NB4 (cell line): Measurements from ENCODE around the gene CRIM1.

Source experiments
- DNase-seq: peaks from one replicate; pipeline ENCODE4 v3.0.0; 2010; ENCODE audit warnings: low read depth
- H3K4me3 ChIP-seq: one replicate; pipeline ENCODE4 v1.5.1; 2011; ENCODE audit warnings: mild to moderate bottlenecking, low read depth, low read length, moderate library complexity
- MYC ChIP-seq: IDR thresholded peaks from 2 replicates; pipeline ENCODE4 v1.6.1; 2011; ENCODE audit warnings: low read depth, low read length
- POLR2A ChIP-seq: IDR thresholded peaks from 2 replicates; pipeline ENCODE4 v1.6.1; 2011; ENCODE audit warnings: mild to moderate bottlenecking; ENCODE audit not compliant: insufficient read length; ENCODE audit errors: extremely low read depth
- TF ChIP-seq, protein P1 (sequence below): IDR thresholded peaks from 2 replicates; pipeline ENCODE4 v1.6.1; 2011; ENCODE audit warnings: low read depth, low read length
- TF ChIP-seq, protein P2 (sequence below): IDR thresholded peaks from one replicate; pipeline ENCODE4 v1.5.1; 2012; ENCODE audit warnings: low read depth, low read length

CRIM1 gene

GRCh38 chr2:36389577-36389976 is 34.0 kb downstream of the CRIM1 start:
- H3K4me3 ChIP-seq: no peak overlapping the region
- no peak for DNase-seq
- TF ChIP-seq MYC (no peak), POLR2A (no peak)
- TF ChIP-seq, protein P1, sequence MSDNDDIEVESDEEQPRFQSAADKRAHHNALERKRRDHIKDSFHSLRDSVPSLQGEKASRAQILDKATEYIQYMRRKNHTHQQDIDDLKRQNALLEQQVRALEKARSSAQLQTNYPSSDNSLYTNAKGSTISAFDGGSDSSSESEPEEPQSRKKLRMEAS: no peak
- TF ChIP-seq, protein P2, sequence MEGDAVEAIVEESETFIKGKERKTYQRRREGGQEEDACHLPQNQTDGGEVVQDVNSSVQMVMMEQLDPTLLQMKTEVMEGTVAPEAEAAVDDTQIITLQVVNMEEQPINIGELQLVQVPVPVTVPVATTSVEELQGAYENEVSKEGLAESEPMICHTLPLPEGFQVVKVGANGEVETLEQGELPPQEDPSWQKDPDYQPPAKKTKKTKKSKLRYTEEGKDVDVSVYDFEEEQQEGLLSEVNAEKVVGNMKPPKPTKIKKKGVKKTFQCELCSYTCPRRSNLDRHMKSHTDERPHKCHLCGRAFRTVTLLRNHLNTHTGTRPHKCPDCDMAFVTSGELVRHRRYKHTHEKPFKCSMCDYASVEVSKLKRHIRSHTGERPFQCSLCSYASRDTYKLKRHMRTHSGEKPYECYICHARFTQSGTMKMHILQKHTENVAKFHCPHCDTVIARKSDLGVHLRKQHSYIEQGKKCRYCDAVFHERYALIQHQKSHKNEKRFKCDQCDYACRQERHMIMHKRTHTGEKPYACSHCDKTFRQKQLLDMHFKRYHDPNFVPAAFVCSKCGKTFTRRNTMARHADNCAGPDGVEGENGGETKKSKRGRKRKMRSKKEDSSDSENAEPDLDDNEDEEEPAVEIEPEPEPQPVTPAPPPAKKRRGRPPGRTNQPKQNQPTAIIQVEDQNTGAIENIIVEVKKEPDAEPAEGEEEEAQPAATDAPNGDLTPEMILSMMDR: no peak

DNA sequence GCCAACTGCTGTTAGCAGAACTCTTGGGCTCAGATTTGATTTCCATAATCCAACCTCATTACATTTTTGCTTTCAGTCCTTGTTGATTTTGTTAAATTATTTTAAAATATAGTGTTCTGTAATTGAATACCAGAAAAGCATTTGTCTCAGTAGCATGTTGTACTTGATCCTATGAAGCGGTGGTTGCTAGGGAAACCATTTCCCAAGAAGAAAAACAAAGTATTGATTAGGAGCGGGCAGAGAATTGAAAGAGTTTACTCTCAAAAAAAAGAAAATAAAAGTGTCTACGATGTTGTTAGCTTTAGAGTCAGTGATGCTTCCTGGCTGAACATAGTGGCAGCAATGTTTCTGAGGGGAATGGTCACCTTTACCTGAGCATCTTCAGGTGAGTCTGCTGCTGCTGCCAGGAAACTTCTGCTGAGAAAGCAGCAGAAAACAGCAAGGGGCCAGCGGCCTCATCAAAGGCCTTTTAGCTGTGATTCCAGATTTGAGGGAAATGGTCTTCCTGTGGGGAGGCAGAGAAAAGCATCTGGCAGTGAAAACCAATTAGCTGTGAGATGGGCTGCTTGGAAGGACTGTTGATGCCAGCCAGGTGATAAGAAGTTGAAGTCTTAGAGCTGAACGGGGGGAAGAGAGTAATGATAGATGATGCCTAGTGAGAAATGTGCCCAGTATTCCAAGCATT is 37.1 kb downstream of the CRIM1 start:
- TF ChIP-seq, protein P1: no peak
- TF ChIP-seq, protein P2: no peak
- TF ChIP-seq MYC (no peak), POLR2A (no peak)
- H3K4me3 ChIP-seq: no peak overlapping the region

DNA sequence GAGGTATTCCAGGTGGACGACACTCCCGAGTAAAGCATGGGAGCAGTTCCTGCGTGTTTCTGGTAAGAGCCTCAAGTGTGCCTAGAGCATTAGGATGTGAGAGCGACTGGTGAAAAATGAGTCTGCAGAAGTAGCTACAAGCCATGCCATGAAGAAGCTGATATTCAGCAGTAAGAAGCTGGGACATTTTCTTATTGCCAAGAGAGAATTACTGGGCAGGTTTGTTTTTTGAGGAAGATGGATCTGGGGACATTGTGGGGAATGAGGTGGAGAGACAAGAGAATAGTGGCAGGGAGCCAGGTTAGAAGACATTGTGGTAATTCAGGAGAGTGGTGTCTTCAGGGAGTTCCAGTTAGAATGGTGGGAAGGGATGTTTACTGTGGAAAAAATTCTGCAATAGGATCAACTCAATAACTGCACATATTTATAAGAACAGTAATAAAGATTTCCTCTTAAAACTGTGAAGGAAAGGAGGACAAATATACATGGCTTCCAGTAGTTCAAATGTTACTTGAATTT is 38.2 kb downstream of the CRIM1 start:
- no peak for DNase-seq
- H3K4me3 ChIP-seq: no peak overlapping the region
- no peak for TF ChIP-seq MYC
- TF ChIP-seq, protein P2: no peak
- TF ChIP-seq, protein P1: no peak
- no peak for TF ChIP-seq POLR2A

More for the DNA sequence above, 37.1 kb downstream of the CRIM1 start:
- DNase-seq: no peak

DNA sequence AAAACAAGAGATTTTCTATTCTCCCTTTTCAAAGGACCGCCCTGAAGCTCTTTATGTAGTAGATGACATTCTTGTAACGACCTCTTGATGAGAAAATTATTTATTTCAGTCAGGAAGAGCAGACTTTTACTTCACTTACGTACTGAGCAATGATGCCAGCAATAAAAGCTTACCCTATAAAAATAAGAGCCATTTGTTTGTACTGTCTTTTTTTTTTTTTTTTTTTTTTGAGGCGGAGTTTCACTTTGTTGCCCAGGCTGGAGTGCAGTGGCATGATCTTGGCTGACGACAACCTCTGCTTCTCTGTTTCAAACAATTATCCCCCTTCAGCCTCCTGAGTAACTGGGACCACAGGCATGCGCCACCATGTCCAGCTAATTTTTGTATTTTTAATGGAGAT is 39.2 kb downstream of the CRIM1 start:
- TF ChIP-seq, protein P2: no peak
- TF ChIP-seq POLR2A (no peak), MYC (no peak)
- TF ChIP-seq, protein P1: no peak
- no peak for DNase-seq
- H3K4me3 ChIP-seq: no peak overlapping the region

DNA sequence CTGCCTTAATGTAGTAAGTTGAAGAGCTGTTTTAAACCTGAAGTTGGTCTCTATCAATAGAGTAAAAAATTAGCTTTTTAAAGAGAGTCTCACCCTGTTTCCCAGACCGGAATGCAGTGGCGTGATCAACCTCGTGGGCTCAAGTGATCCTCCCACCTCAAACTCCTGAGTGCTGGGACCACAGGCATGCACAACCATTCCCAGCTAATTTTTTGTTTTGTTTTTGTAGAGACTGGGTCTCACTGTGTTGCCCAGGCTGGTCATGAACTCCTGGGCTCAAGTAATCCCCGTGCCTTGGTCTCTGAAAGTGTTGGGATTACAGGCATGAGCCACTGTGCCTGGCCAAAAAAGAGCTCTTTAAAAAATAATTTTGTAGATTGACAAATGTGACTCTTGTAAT is 40.3 kb downstream of the CRIM1 start:
- no peak for DNase-seq
- no peak overlapping the region for H3K4me3 ChIP-seq
- TF ChIP-seq MYC (no peak), POLR2A (no peak)
- TF ChIP-seq, protein P1: no peak
- TF ChIP-seq, protein P2: no peak
